Measurements from ENCODE around the gene CEP350. TPM values are rescaled to one million over a fixed set of nuclear protein-coding genes. Genes with fewer than 3 reads are reported as not detected.

CEP350 gene
- total RNA-seq, 1 donor from 2014 or later = 48.7 TPM

- Mint-ChIP-seq H3K4me3 (ENCODE audit: low read depth) (no peak overlapping the region), H3K36me3 (ENCODE audit: insufficient read depth) (peaks cover 24% of the 10 kb centered on the region), H3K9me3 (ENCODE audit: low read depth) (no peaks in the 10 kb centered on the region), H3K4me1 (ENCODE audit: low read depth) (no peaks in the 10 kb centered on the region), H3K27me3 (no peaks in the 10 kb centered on the region), H3K27ac (no peak overlapping the region)
- TF ChIP-seq CTCF (IDR thresholded peaks at IDR 0.05; ENCODE audit: unreplicated experiment) = no peak
- DNase-seq (ENCODE audit: low spot score, unreplicated experiment) = no peak
Observed at GRCh38 chr1:180043785-180044184, 89.2 kb downstream of the CEP350 start.

- no peaks in the 10 kb centered on the region for H3K9me3 Mint-ChIP-seq (ENCODE audit: low read depth)
- no peak for DNase-seq (ENCODE audit: low spot score, unreplicated experiment)
- no peaks in the 10 kb centered on the region for H3K27me3 Mint-ChIP-seq
- no peak for TF ChIP-seq CTCF (IDR thresholded peaks at IDR 0.05; ENCODE audit: unreplicated experiment)
- H3K36me3 Mint-ChIP-seq (ENCODE audit: insufficient read depth) = peaks cover 28% of the 10 kb centered on the region
- H3K4me1 Mint-ChIP-seq (ENCODE audit: low read depth) = no peaks in the 10 kb centered on the region
- no peak overlapping the region for H3K4me3 Mint-ChIP-seq (ENCODE audit: low read depth)
- no peak overlapping the region for H3K27ac Mint-ChIP-seq
Observed at GRCh38 chr1:180046674-180047073, 92.1 kb downstream of the CEP350 start.

GRCh38 chr1:180053594-180054567, 99.3 kb downstream of the CEP350 start:
- H3K27ac Mint-ChIP-seq = no peak overlapping the region
- H3K4me1 Mint-ChIP-seq (ENCODE audit: low read depth) = no peaks in the 10 kb centered on the region
- TF ChIP-seq CTCF (IDR thresholded peaks at IDR 0.05; ENCODE audit: unreplicated experiment) = no peak
- H3K27me3 Mint-ChIP-seq = no peaks in the 10 kb centered on the region
- H3K4me3 Mint-ChIP-seq (ENCODE audit: low read depth) = no peak overlapping the region
- H3K9me3 Mint-ChIP-seq (ENCODE audit: low read depth) = no peaks in the 10 kb centered on the region
- peaks cover 18% of the 10 kb centered on the region for H3K36me3 Mint-ChIP-seq (ENCODE audit: insufficient read depth)
- no peak for DNase-seq (ENCODE audit: low spot score, unreplicated experiment)

- Mint-ChIP-seq H3K4me1 (ENCODE audit: low read depth) (no peaks in the 10 kb centered on the region), H3K27me3 (no peaks in the 10 kb centered on the region), H3K27ac (no peak overlapping the region), H3K9me3 (ENCODE audit: low read depth) (no peaks in the 10 kb centered on the region), H3K36me3 (ENCODE audit: insufficient read depth) (peaks cover 17% of the 10 kb centered on the region), H3K4me3 (ENCODE audit: low read depth) (no peak overlapping the region)
- no peak for TF ChIP-seq CTCF (IDR thresholded peaks at IDR 0.05; ENCODE audit: unreplicated experiment)
- DNase-seq (ENCODE audit: low spot score, unreplicated experiment) = no peak
Observed at GRCh38 chr1:180057883-180058396, 103.3 kb downstream of the CEP350 start.

GRCh38 chr1:180061019-180061418, 106.4 kb downstream of the CEP350 start:
- Mint-ChIP-seq H3K9me3 (ENCODE audit: low read depth) (no peaks in the 10 kb centered on the region), H3K36me3 (ENCODE audit: insufficient read depth) (peaks cover 18% of the 10 kb centered on the region), H3K27me3 (no peaks in the 10 kb centered on the region), H3K4me1 (ENCODE audit: low read depth) (no peaks in the 10 kb centered on the region), H3K27ac (no peak overlapping the region), H3K4me3 (ENCODE audit: low read depth) (no peak overlapping the region)
- no peak for TF ChIP-seq CTCF (IDR thresholded peaks at IDR 0.05; ENCODE audit: unreplicated experiment)
- DNase-seq (ENCODE audit: low spot score, unreplicated experiment) = no peak

Measured in progenitor cell of endocrine pancreas (in vitro differentiated cells).